LNCaP clone FGC (cell line): ENCODE measurements around the gene SLC30A1.

ENCODE experiments used
- DNase-seq: peaks from one replicate; pipeline ENCODE4 v3.0.0-alpha.2; 2011; ENCODE audit warnings: low read depth
- H3K4me3 ChIP-seq: 2 replicates; pipeline ENCODE4 v1.5.1; 2011; ENCODE audit warnings: mild to moderate bottlenecking, low read depth, low read length, control low read depth
- CTCF ChIP-seq: IDR thresholded peaks from 2 replicates; pipeline ENCODE4 v1.5.1; 2012; ENCODE audit warnings: mild to moderate bottlenecking; ENCODE audit not compliant: control insufficient read depth, insufficient read depth; ENCODE audit errors: extremely low read depth

SLC30A1 gene

GRCh38 chr1:211613951-211614350 is 35.0 kb upstream of the SLC30A1 start:
- TF ChIP-seq CTCF, result no peak
- no peak overlapping the region for H3K4me3 ChIP-seq
- DNase-seq, result no peak

DNA sequence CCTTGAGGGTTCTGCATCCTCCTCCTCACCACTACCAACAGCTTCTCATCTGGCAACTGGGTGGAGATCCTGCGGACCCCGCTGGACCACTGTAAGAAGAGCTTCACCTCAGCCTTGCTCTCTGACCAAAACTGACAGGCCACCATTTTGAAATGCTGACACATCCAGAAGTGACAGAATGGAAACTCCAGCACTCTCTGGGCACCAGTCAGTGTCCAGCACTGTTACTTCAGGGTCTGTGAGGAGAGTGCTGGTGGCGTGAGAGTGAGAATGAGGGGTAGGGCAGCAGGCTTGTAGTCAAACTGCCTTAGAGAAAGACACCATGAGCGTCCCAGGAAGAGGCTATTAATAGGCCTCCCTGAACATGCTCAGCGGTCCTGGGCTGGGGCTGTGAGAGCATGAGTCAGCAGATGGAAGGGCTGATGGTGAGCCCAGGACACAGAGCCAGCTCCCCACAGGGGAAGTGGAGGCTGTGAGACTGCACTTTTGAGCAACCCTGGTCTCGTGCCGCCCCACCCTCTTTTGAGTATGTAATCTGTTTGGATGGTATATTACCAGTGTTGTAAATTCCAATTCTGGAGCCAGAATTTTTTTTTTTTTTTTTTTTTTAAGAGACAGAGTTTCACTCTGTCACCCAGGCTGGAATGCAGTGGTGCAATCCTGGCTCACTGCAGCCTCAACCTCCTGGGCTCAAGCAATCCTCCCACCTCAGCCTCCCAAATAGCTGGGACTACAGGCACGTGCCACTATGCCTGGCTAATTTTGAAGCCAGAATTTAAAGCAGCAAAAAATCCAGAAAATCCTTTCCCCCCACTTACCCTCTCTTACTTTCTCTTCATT is 34.4 kb upstream of the SLC30A1 start:
- no peak for TF ChIP-seq CTCF
- DNase-seq, result no peak
- H3K4me3 ChIP-seq, result no peak overlapping the region

GRCh38 chr1:211612786-211613107 is 33.8 kb upstream of the SLC30A1 start:
- TF ChIP-seq CTCF, result no peak
- no peak overlapping the region for H3K4me3 ChIP-seq
- no peak for DNase-seq

DNA sequence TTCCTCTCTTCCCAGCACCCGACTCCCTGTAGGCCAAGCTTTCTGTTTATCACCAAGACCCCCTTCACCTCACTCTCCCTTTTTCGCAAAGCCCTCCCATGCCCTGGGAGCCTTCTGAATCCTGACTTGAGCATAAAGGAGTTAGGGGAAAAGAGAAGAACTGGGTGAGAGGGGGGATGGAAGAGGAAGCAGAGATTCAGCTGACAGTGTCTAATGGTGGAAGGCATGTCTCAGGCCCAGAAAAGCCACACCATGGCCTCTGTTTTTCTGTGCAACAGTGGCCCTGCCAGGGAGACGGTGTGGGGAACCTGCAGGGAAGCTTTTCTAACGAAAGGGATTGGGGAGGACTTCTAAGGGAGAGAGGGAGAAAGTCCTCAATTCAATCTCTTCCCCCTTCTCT is 32.9 kb upstream of the SLC30A1 start:
- no peak for DNase-seq
- TF ChIP-seq CTCF, result no peak
- no peak overlapping the region for H3K4me3 ChIP-seq

GRCh38 chr1:211610779-211611556 is 32.0 kb upstream of the SLC30A1 start:
- no peak for DNase-seq
- no peak for TF ChIP-seq CTCF
- H3K4me3 ChIP-seq, result no peak overlapping the region

DNA sequence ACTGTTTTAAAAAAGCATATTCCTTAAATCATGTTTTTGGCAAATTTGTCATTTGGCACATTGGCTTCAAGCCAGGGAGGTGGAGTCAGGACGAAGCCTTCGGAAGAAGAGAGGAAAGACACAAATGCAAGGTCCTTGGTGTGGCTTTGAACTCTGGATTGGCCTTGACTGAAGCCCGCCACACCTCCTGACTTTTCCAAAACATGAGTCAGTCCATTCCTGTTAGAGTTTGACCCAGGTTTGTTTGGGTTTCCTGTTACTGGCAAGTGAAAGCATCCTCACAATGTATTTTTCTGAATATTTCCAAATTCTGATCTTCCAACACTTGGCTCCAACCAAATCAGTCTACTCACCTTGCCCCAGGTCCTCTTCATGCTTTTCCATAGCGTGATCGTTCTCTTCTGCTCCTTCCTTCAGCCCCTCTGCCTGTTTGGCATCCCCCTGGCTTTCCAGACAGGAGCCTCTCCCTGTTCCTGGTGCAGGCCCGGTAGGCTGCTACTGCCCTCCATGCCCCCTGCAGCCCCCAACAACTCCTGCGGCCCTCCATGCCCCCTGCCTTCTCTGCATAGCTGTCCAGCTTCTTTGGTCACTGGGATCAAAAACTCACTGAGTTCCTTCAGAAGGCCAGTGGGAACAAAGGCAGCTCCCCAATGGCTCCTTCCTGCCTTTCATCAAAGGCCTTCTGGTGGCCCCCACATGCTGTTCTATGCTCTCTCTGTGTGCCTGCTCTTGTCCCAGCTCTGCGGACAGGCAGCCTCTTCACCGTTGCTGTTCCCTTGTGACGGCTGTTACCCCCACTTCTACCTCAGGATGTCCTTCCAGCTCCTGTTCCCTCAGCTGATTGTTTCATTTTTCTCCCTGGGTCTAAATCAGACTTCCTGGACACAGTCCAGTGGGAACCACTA is 30.4 kb upstream of the SLC30A1 start:
- H3K4me3 ChIP-seq, result no peak overlapping the region
- DNase-seq, result no peak
- no peak for TF ChIP-seq CTCF
